GM18526 (cell line): ENCODE measurements around the gene SLIT3.

Experiments
- POLR2A ChIP-seq: IDR thresholded peaks from 3 replicates; pipeline ENCODE4 v1.6.1; 2011; ENCODE audit not compliant: insufficient read length; ENCODE audit errors: extremely low read depth

SLIT3 gene

GRCh38 chr5:169158764-169159163 lies 142.2 kb downstream of the SLIT3 start:
- no peak for TF ChIP-seq POLR2A

- TF ChIP-seq POLR2A, result no peak
Measured at GRCh38 chr5:169157064-169157463, 143.9 kb downstream of the SLIT3 start.

- TF ChIP-seq POLR2A, result no peak
Measured at GRCh38 chr5:169154679-169155078, 146.3 kb downstream of the SLIT3 start.

- TF ChIP-seq POLR2A, result no peak
Measured at GRCh38 chr5:169153405-169153804, 147.5 kb downstream of the SLIT3 start.

GRCh38 chr5:169152946-169153345 lies 148.0 kb downstream of the SLIT3 start:
- TF ChIP-seq POLR2A, result no peak

- no peak for TF ChIP-seq POLR2A
Measured at GRCh38 chr5:169152453-169152852, 148.5 kb downstream of the SLIT3 start.

GRCh38 chr5:169151051-169151805 lies 149.7 kb downstream of the SLIT3 start:
- TF ChIP-seq POLR2A, result no peak

GRCh38 chr5:169150108-169150507 lies 150.8 kb downstream of the SLIT3 start:
- no peak for TF ChIP-seq POLR2A

- TF ChIP-seq POLR2A, result no peak
Measured at GRCh38 chr5:169149317-169149716, 151.6 kb downstream of the SLIT3 start.

GRCh38 chr5:169148138-169148740 lies 152.7 kb downstream of the SLIT3 start:
- TF ChIP-seq POLR2A, result no peak

GRCh38 chr5:169147534-169147933 lies 153.4 kb downstream of the SLIT3 start:
- no peak for TF ChIP-seq POLR2A

- TF ChIP-seq POLR2A, result no peak
Measured at GRCh38 chr5:169146158-169146557, 154.8 kb downstream of the SLIT3 start.

GRCh38 chr5:169142264-169142970 lies 158.5 kb downstream of the SLIT3 start:
- TF ChIP-seq POLR2A, result no peak

- no peak for TF ChIP-seq POLR2A
Measured at GRCh38 chr5:169139480-169140050, 161.4 kb downstream of the SLIT3 start.

GRCh38 chr5:169133531-169133930 lies 167.4 kb downstream of the SLIT3 start:
- no peak for TF ChIP-seq POLR2A

GRCh38 chr5:169132302-169132660 lies 168.7 kb downstream of the SLIT3 start:
- no peak for TF ChIP-seq POLR2A
